ENCODE measurements around the gene PRDM16.
A peak's percentile ranks its signal among the peaks of the same experiment; 100 is the strongest.

Gene PRDM16

GRCh38 chr1:3308053-3308452, 239.1 kb downstream of the PRDM16 start:
- in situ Hi-C loops (cut with HindIII; ENCODE audit: low pct_unique_long_range_greater_than_20kb, low sequenced_read_pairs): no loop called here
- DNase-seq (ENCODE audit: low read depth in 1 of 2, low spot score in 1 of 2): no peak
- TF ChIP-seq JUND (IDR thresholded peaks at IDR 0.05; ENCODE audit: low read depth): no peak

GRCh38 chr1:3310718-3311400, 241.9 kb downstream of the PRDM16 start:
- in situ Hi-C loops (cut with HindIII; ENCODE audit: low pct_unique_long_range_greater_than_20kb, low sequenced_read_pairs): no loop called here
- no peak for TF ChIP-seq JUND (IDR thresholded peaks at IDR 0.05; ENCODE audit: low read depth)
- no peak for DNase-seq (ENCODE audit: low read depth in 1 of 2, low spot score in 1 of 2)

- DNase-seq (ENCODE audit: low read depth in 1 of 2, low spot score in 1 of 2): no peak
- in situ Hi-C loops (cut with HindIII; ENCODE audit: low pct_unique_long_range_greater_than_20kb, low sequenced_read_pairs): no loop called here
- TF ChIP-seq JUND (IDR thresholded peaks at IDR 0.05; ENCODE audit: low read depth): no peak
These were observed 242.7 kb downstream of the PRDM16 start for GRCh38 chr1:3311711-3312110.

- in situ Hi-C loops (cut with HindIII; ENCODE audit: low pct_unique_long_range_greater_than_20kb, low sequenced_read_pairs): no loop called here
- no peak for TF ChIP-seq JUND (IDR thresholded peaks at IDR 0.05; ENCODE audit: low read depth)
- no peak for DNase-seq (ENCODE audit: low read depth in 1 of 2, low spot score in 1 of 2)
These were observed 243.4 kb downstream of the PRDM16 start for GRCh38 chr1:3312310-3312897.

- in situ Hi-C loops (cut with HindIII; ENCODE audit: low pct_unique_long_range_greater_than_20kb, low sequenced_read_pairs): no loop called here
- DNase-seq (ENCODE audit: low read depth in 1 of 2, low spot score in 1 of 2): peak in 1 of 2 experiments; percentile 41
- TF ChIP-seq JUND (IDR thresholded peaks at IDR 0.05; ENCODE audit: low read depth): no peak
These were observed 244.0 kb downstream of the PRDM16 start for GRCh38 chr1:3312898-3313575.

GRCh38 chr1:3313576-3313950, 244.6 kb downstream of the PRDM16 start:
- DNase-seq (ENCODE audit: low read depth in 1 of 2, low spot score in 1 of 2): no peak
- in situ Hi-C loops (cut with HindIII; ENCODE audit: low pct_unique_long_range_greater_than_20kb, low sequenced_read_pairs): no loop called here

GRCh38 chr1:3314491-3315381, 245.7 kb downstream of the PRDM16 start:
- in situ Hi-C loops (cut with HindIII; ENCODE audit: low pct_unique_long_range_greater_than_20kb, low sequenced_read_pairs): no loop called here
- TF ChIP-seq JUND (IDR thresholded peaks at IDR 0.05; ENCODE audit: low read depth): no peak
- no peak for DNase-seq (ENCODE audit: low read depth in 1 of 2, low spot score in 1 of 2)

More at GRCh38 chr1:3313576-3313950, 244.6 kb downstream of the PRDM16 start:
- no peak for TF ChIP-seq JUND (IDR thresholded peaks at IDR 0.05; ENCODE audit: low read depth)

GRCh38 chr1:3315399-3316339, 246.7 kb downstream of the PRDM16 start:
- no peak for TF ChIP-seq JUND (IDR thresholded peaks at IDR 0.05; ENCODE audit: low read depth)
- in situ Hi-C loops (cut with HindIII; ENCODE audit: low pct_unique_long_range_greater_than_20kb, low sequenced_read_pairs): no loop called here
- DNase-seq (ENCODE audit: low read depth in 1 of 2, low spot score in 1 of 2): no peak

- no peak for DNase-seq (ENCODE audit: low read depth in 1 of 2, low spot score in 1 of 2)
- TF ChIP-seq JUND (IDR thresholded peaks at IDR 0.05; ENCODE audit: low read depth): no peak
- in situ Hi-C loops (cut with HindIII; ENCODE audit: low pct_unique_long_range_greater_than_20kb, low sequenced_read_pairs): no loop called here
These were observed 247.4 kb downstream of the PRDM16 start for GRCh38 chr1:3316340-3316943.

GRCh38 chr1:3317456-3317855, 248.5 kb downstream of the PRDM16 start:
- no peak for DNase-seq (ENCODE audit: low read depth in 1 of 2, low spot score in 1 of 2)
- in situ Hi-C loops (cut with HindIII; ENCODE audit: low pct_unique_long_range_greater_than_20kb, low sequenced_read_pairs): no loop called here
- no peak for TF ChIP-seq JUND (IDR thresholded peaks at IDR 0.05; ENCODE audit: low read depth)

GRCh38 chr1:3318329-3318728, 249.3 kb downstream of the PRDM16 start:
- DNase-seq (ENCODE audit: low read depth in 1 of 2, low spot score in 1 of 2): no peak
- in situ Hi-C loops (cut with HindIII; ENCODE audit: low pct_unique_long_range_greater_than_20kb, low sequenced_read_pairs): no loop called here
- no peak for TF ChIP-seq JUND (IDR thresholded peaks at IDR 0.05; ENCODE audit: low read depth)

Measured in T47D (cell line).